ENCODE data around the gene OR2C3. TPM values are rescaled to one million over a fixed set of nuclear protein-coding genes. Genes with fewer than 3 reads are reported as not detected.

OR2C3 gene
- polyA plus RNA-seq, 1 donor from 2014 or later = not detected

DNA sequence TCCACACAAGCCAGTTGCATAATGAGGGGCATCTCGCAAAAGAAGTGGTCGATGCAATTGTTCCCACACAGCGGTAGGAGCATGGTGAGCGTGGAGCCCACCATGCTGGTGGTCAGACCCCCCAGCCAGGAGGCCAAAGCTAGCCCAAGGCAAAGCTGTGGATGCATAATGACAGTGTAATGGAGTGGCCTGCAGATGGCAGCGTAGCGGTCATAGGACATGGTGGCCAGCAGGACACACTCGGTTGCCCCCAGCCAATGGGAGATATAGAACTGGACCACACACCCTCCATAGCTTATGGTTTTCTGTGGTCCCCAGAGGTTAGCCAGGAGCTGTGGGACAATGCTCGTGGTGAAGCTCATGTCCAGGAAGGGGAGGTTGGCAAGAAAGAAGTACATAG lies 4.3 kb downstream of the OR2C3 start:
- Histone ChIP-seq H3K27ac (ENCODE audit: low read length) (no peak overlapping the region), H4K20me1 (ENCODE audit: insufficient read depth) (no peaks in the 10 kb centered on the region)

GRCh38 chr1:247530785-247531184 lies 5.5 kb downstream of the OR2C3 start:
- Histone ChIP-seq H3K79me2 (replicated peaks; ENCODE audit: insufficient read depth, low read length) (no peaks in the 10 kb centered on the region), H3K4me2 (ENCODE audit: low read length) (no peak overlapping the region), H3K36me3 (ENCODE audit: insufficient read depth, low read length) (no peaks in the 10 kb centered on the region), H3K27ac (ENCODE audit: low read length) (no peak overlapping the region), H4K20me1 (ENCODE audit: insufficient read depth) (no peaks in the 10 kb centered on the region), H3K9ac (ENCODE audit: low read length) (no peak overlapping the region), H3K4me3 (ENCODE audit: low read length) (no peak overlapping the region), H3K27me3 (ENCODE audit: insufficient read depth, low read depth, low read length) (no peaks in the 10 kb centered on the region), H2AFZ (ENCODE audit: low read depth, low read length) (no peak overlapping the region), H3F3A (ENCODE audit: insufficient read depth, low read length, poor library complexity, severe bottlenecking) (no peaks in the 10 kb centered on the region), H3K9me2 (ENCODE audit: insufficient read depth, low read length) (no peaks in the 10 kb centered on the region), H3K9me3 (ENCODE audit: low read length) (no peaks in the 10 kb centered on the region)
- TF ChIP-seq TAF1 (IDR thresholded peaks at IDR 0.05; ENCODE audit: low read depth) = no peak
- TF ChIP-seq RAD21 (conservative IDR thresholded peaks at IDR 0.05) = no peak
- TF ChIP-seq, protein P1, sequence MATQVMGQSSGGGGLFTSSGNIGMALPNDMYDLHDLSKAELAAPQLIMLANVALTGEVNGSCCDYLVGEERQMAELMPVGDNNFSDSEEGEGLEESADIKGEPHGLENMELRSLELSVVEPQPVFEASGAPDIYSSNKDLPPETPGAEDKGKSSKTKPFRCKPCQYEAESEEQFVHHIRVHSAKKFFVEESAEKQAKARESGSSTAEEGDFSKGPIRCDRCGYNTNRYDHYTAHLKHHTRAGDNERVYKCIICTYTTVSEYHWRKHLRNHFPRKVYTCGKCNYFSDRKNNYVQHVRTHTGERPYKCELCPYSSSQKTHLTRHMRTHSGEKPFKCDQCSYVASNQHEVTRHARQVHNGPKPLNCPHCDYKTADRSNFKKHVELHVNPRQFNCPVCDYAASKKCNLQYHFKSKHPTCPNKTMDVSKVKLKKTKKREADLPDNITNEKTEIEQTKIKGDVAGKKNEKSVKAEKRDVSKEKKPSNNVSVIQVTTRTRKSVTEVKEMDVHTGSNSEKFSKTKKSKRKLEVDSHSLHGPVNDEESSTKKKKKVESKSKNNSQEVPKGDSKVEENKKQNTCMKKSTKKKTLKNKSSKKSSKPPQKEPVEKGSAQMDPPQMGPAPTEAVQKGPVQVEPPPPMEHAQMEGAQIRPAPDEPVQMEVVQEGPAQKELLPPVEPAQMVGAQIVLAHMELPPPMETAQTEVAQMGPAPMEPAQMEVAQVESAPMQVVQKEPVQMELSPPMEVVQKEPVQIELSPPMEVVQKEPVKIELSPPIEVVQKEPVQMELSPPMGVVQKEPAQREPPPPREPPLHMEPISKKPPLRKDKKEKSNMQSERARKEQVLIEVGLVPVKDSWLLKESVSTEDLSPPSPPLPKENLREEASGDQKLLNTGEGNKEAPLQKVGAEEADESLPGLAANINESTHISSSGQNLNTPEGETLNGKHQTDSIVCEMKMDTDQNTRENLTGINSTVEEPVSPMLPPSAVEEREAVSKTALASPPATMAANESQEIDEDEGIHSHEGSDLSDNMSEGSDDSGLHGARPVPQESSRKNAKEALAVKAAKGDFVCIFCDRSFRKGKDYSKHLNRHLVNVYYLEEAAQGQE (IDR thresholded peaks at IDR 0.05; ENCODE audit: borderline replicate concordance) = no peak
- TF ChIP-seq, protein P2, sequence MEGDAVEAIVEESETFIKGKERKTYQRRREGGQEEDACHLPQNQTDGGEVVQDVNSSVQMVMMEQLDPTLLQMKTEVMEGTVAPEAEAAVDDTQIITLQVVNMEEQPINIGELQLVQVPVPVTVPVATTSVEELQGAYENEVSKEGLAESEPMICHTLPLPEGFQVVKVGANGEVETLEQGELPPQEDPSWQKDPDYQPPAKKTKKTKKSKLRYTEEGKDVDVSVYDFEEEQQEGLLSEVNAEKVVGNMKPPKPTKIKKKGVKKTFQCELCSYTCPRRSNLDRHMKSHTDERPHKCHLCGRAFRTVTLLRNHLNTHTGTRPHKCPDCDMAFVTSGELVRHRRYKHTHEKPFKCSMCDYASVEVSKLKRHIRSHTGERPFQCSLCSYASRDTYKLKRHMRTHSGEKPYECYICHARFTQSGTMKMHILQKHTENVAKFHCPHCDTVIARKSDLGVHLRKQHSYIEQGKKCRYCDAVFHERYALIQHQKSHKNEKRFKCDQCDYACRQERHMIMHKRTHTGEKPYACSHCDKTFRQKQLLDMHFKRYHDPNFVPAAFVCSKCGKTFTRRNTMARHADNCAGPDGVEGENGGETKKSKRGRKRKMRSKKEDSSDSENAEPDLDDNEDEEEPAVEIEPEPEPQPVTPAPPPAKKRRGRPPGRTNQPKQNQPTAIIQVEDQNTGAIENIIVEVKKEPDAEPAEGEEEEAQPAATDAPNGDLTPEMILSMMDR (IDR thresholded peaks at IDR 0.05; ENCODE audit: poor library complexity, severe bottlenecking) = no peak
- no peak for TF ChIP-seq EP300 (conservative IDR thresholded peaks at IDR 0.05; ENCODE audit: poor library complexity, severe bottlenecking)
- no peak for TF ChIP-seq SMC3 (conservative IDR thresholded peaks at IDR 0.05; ENCODE audit: poor library complexity)
- no peak for TF ChIP-seq POLR2AphosphoS5 (IDR thresholded peaks at IDR 0.05)
- TF ChIP-seq EZH2 (IDR thresholded peaks at IDR 0.05; ENCODE audit: borderline replicate concordance, insufficient read depth, low read length, poor library complexity, severe bottlenecking) = no peak

More for the DNA sequence above, 4.3 kb downstream of the OR2C3 start:
- Histone ChIP-seq H3K79me2 (replicated peaks; ENCODE audit: insufficient read depth, low read length) (no peaks in the 10 kb centered on the region), H3K36me3 (ENCODE audit: insufficient read depth, low read length) (no peaks in the 10 kb centered on the region), H3K4me3 (ENCODE audit: low read length) (no peak overlapping the region), H3K4me2 (ENCODE audit: low read length) (no peak overlapping the region), H2AFZ (ENCODE audit: low read depth, low read length) (no peak overlapping the region), H3K9me2 (ENCODE audit: insufficient read depth, low read length) (no peaks in the 10 kb centered on the region), H3F3A (ENCODE audit: insufficient read depth, low read length, poor library complexity, severe bottlenecking) (no peaks in the 10 kb centered on the region), H3K9me3 (ENCODE audit: low read length) (no peaks in the 10 kb centered on the region), H3K27me3 (ENCODE audit: insufficient read depth, low read depth, low read length) (no peaks in the 10 kb centered on the region), H3K9ac (ENCODE audit: low read length) (no peak overlapping the region)
- TF ChIP-seq SMC3 (conservative IDR thresholded peaks at IDR 0.05; ENCODE audit: poor library complexity) = no peak
- no peak for TF ChIP-seq EZH2 (IDR thresholded peaks at IDR 0.05; ENCODE audit: borderline replicate concordance, insufficient read depth, low read length, poor library complexity, severe bottlenecking)
- TF ChIP-seq, protein P2 (IDR thresholded peaks at IDR 0.05; ENCODE audit: poor library complexity, severe bottlenecking) = no peak
- TF ChIP-seq RAD21 (conservative IDR thresholded peaks at IDR 0.05) = no peak
- TF ChIP-seq MXI1 (conservative IDR thresholded peaks at IDR 0.05; ENCODE audit: poor library complexity, severe bottlenecking) = no peak
- TF ChIP-seq, protein P1 (IDR thresholded peaks at IDR 0.05; ENCODE audit: borderline replicate concordance) = no peak
- no peak for TF ChIP-seq EP300 (conservative IDR thresholded peaks at IDR 0.05; ENCODE audit: poor library complexity, severe bottlenecking)
- TF ChIP-seq POLR2AphosphoS5 (IDR thresholded peaks at IDR 0.05) = no peak
- no peak for TF ChIP-seq TAF1 (IDR thresholded peaks at IDR 0.05; ENCODE audit: low read depth)
